HG03442 (cell line): ENCODE data around the gene ZNF618.
"Not testable (repeated sequence)": the region's sequence is repeated elsewhere in the genome, so short reads cannot be mapped to it uniquely, and the experiment has no call there.

Source experiments
- ATAC-seq: cut with Tn5 transposase; IDR thresholded peaks from one replicate; pipeline ENCODE4 v1.9.1; 2021; ENCODE audit warnings: mild to moderate bottlenecking, moderate library complexity; ENCODE audit not compliant: unreplicated experiment

Gene ZNF618

GRCh38 chr9:113984639-113985380, 108.7 kb downstream of the ZNF618 start:
- ATAC-seq: no peak

DNA sequence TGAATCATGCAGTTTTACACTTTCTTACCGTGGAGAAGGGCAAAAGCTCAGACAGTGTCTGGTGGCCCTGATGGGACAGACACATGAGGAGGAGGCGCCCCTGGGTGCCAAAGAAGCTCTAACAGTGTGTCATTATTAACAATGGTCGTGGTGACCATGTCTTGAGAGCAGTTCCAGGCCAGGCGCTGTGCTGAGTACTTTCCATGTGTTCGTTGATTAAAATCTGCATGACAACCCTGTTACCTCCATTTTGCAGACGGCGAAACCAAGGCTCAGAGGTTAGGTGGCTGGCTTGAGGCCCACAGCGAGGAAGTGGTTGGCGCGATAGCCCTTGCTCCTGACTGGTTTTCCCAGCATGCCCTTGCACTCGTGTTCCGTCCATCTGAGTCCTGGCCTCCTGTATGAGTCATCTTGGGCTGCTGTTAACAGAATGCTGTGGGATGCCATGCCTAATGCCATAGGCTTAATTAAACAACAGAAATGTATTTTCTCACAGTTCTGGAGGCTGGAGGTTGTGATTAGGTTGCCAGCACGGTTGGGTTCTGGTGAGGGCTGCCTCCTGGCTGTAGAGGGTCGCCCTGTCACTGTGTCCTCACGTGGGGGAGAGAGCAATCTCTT, 110.0 kb downstream of the ZNF618 start:
- no peak for ATAC-seq

DNA sequence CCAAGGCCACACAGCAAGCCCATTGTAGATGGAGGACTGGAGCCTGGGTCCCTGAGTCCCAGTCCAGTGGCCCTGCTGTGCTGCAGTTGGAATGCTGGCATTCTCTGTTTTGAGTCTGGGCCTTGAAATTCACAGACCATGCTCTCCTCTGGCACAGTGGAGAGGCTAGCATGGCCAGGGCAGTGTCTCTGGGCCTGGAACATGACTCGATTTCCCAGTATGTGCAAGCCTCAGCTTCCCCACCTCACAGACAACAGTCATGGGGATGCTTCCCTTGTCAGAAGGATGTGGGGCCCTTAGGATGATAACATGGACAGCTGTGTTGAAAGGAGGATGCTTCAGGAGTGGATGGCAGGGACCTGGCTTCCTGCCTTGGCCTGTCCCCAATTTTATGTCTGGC, 110.8 kb downstream of the ZNF618 start:
- no peak for ATAC-seq

DNA sequence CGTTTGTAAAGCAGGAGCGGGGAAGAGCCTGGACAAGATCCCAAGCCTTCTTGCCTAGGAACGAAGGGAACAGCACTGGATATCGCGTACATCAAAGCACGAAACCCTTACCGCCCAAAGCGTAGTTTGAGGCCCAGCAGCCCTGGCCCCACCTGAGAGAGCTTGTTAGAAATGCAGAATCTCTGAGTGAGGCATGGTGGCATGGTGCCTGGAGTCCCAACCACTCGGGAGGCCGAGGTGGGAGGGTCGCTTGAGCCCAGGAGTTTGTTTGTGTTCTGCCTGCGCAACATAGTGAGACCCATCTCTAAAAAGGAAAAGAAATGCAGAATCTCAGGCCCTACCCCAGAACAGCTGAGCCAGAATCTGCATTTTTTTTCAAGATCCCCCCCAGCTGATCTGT, 111.4 kb downstream of the ZNF618 start:
- no peak for ATAC-seq

DNA sequence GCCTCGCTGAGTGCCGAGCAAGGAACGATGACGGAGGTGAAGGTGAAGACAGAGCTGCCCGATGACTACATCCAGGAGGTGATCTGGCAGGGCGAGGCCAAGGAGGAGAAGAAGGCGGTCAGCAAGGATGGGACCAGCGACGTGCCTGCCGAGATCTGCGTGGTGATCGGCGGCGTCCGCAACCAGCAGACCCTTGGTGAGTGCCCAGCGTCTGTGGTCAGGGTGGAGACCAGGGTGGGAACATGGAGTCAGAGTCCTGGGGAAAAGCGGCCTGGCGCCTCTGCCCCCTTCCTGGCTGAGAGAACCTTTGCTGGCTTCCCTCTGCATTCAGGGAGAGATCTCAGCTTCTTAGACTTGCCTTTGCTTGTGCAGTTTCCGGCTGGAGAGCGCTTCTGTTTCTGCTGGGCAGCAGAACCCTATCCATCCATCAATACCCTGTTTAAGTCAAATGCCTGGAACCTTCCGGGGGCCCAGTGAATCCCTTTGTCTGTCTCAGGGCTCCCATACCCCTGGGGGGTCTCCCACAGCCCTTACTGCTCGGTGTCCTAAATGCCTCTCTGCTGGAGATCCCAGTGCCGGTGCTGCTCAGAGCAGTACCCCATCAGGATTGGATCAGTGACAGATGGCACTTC, 112.4 kb downstream of the ZNF618 start:
- ATAC-seq: no peak

DNA sequence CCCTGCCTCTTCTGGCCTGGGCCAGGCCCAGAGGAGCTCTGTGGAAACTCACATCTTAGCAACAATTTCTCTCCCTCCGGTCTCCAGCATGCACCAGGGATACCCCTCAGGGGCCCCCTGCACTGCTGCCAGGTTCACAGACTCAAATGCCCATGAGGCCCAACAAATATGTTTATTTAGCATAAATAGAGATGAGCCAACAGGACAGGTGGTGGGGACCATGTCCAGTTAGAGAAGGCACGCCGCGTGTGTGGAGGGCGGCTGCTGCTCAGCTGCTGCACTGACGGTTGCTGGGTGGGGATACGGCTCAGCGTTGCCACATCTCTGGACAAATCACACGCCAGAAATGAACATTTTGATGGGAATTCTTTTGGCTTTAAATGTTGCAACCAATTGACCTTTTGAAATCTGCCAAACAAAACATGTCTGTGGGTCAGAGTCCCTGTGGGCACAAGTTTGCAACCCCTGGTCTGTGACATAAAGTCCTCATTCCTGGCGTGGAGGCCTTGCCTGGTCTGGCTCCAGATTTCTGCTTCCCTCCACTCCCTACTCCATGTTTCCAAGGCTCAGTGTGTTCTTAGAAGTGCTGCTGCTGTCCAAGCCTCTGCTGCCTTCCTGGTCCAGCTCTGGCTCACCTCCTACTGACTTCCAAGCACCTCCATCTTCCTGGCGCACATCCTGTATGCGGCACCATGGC, 113.1 kb downstream of the ZNF618 start:
- ATAC-seq: no peak

DNA sequence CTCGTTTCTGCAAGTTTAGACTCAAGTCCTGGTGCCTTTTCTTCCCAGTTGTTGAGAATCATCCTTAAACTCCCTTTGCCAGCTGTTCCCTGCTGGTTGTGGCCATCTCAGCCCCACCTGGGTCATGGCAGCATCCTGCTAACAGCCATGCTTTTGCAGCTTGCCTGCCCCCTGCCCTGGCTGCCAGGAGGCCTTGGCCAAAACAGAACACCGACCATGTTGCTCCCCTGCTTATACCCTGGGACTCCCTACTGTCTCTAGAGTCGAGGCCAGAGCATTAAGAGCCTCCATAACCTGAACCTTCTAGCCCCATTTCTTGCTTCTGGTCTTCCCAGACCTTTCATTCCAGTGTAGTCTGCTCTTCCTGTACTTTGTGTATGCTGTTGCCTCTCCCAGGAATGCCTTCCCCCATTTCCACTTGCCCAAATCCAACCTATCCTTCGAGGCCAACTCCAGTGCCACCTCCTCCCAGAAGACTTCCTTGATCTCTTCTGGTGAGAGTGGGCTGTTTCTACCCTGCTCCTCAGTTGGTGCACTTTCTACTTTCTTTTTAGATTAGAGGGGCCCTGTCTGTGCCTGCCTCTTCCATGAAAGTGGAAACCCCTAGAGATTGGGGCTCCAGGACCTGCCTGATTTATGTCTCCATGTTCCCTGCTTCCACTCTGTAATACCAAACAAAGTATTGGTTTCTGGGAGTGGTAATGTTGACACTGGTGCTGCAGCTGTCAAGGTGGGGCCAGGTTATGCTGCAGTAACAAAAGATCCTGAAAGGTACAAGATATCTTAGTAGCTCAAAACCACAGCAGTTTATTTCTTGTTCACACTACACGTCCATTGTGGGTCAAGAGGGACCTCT, 113.8 kb downstream of the ZNF618 start:
- no peak for ATAC-seq

DNA sequence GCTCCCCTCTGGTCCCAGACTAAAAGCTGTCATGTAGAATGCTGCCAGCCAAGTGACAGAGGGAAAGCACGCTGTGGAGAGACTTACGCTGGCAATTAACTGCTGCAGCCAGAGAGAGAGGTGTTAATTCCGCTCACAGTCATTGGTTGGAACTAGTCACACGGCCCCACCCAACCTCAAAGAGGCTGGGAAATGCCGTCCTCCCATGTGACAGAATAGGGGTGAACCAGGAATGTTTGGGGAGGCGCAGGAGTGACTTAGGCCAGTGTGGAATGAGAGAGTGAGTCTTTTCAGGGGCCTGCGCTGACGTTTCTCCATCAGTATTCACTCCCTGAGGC, 114.4 kb downstream of the ZNF618 start:
- no peak for ATAC-seq

DNA sequence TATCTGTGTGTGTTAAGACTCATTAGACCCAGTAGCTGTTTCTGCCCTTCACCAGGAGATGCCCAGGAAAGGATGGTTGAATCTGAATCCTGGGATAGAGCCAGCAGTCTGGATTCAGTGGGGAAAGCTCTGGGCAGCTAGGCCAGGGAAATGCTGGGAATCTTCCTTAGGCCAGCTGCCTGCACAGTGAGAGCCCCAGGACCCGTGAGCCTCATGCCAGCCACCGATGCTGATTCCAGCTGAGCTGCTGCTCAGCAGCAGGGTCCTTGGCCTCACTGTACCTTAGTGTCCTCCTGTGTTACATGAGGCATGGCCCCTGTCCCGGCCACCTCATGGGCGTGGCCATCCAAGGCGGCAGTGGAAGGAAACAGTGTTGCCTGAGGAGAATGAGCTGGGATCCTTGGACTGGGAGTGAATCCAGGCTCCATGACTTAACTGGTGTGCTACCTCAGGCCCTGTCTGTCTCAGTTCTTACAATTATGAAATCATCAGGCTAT, 114.9 kb downstream of the ZNF618 start:
- ATAC-seq: no peak

DNA sequence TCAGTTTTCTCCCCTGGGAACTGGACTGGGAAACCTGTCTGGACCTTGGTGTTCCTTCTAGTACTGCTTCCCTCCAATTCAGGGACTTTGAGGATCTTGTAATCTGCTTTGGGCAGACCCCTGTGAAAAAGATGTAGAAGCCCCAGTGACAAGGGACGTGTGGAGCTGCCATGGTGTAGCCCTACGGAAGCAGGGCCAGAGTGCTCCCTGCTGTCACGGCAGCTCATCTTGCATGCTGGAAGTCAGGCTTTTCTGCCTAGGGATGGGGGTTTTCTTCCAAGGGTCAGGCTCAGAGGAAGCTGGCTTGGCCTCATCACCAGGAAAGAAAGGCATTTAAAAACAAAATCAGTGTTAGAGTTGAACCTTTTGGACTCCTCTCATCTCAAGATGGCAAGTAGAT, 115.6 kb downstream of the ZNF618 start:
- no peak for ATAC-seq

DNA sequence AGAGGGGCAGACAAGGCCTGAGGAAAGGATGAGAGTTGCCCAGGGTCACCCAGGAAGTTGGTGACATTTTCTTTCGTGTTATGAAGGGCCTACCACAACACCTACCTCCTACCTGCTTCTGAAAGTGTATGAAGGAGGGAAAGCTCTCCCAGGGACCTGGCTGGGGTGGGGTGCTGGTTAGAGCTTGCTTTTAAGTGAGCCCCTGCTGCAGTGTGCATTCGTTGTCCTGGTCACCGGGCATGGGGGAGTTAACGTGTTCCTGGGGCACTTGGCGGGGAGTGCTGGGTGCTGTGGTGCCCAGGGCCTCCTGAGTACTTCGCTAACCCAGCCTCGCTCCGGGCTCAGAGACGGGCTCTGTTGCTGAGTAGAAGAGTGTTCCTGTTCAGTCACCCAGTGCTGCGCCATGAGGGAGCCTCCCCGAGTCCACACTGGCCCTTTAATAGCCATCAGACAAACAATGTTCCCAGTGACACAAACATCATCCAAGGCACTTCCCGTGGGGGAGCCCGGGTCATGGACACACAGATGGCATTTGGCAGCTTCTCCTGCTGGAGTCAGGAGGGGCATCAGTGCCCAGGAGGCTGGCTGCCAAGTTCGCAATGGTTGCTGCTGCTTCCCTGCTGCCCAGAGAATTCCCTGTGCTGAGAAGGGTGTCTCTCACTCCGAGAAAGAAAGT, 116.3 kb downstream of the ZNF618 start:
- no peak for ATAC-seq

GRCh38 chr9:113992994-113993393, 116.9 kb downstream of the ZNF618 start:
- no peak for ATAC-seq

GRCh38 chr9:113993838-113994540, 117.9 kb downstream of the ZNF618 start:
- ATAC-seq: no peak

DNA sequence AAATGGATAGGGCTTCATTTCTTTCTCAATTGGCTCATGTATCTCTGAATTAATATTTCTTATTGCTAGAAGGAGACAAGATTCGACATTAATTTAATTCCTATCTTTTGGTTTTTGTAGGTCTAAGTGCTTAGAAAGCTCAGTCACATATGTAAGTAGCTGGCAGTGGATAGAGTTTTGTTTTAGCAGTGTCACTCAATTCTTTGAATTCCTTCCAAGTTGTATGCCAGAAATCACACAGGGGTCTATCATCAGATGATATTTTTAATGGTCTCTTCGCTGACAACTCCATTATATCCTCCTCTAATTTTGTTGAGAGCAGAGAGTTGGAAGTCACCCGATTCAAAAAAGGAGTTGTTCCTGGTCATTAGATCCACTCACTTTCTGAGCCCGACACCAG, 119.3 kb downstream of the ZNF618 start:
- ATAC-seq: no peak

GRCh38 chr9:113995963-113996362, 119.9 kb downstream of the ZNF618 start:
- no peak for ATAC-seq

DNA sequence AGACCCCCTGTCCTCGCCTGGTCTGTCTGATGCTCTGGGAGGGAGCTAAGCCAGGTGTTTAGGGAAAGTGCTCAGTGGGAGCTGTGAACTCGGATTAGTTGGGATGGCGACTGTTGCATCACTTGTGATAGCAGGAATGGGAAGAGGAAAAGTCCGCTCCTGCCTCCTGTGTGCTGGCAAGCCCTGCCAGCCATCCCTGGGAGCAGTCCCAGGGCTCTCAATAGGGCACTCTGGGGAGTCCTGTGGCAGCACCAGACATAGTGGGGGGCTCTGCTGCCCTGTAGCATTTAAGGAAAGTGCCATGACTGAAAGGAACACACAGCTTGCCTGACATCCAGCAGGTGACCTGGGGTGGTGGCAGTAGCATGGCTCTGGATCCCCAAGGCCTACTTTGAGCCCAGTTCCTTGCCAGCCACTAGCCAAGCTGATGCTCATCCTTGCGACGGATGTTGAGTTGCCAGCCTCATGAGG, 120.5 kb downstream of the ZNF618 start:
- ATAC-seq: no peak

DNA sequence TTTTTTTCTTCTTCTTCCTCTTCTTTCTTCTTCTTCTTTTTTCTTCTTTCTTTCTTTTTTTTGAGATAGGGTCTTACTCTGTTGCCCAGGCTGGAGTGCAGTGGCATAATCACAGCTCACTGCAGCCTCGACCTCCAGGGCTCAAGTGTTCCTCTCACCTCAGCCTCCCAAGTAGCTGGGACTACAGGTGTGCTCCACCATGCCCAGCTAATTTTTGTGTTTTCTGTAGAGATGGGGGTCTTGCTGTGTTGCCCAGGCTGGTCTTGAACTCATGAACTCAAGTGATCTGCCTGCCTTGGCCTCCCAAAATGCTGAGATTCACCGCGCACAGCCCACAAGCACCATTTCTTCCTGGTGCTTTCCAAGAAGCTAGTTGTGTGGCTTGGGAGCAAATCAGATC, 121.0 kb downstream of the ZNF618 start:
- not testable (repeated sequence) for ATAC-seq

DNA sequence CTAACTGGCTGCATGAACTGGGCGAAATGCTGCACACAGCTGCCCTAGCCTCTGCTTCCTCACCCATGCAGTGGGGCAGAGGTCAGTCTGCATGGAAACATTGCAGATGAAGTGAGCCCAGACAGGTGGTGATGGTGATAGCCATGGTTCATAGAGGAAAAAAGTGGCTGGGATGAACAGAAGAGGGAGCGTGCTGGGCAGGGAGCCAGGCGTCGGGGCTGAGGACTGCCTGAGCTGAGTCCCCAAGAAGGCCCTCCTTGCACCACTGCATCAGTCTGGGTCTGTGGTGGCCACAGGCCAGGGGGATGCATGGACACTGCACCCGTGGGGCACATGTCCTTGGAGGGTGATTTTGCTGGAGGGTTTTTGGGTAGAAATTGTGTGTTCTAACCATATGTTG, 121.5 kb downstream of the ZNF618 start:
- ATAC-seq: no peak

GRCh38 chr9:113998114-113998513, 122.0 kb downstream of the ZNF618 start:
- no peak for ATAC-seq
